ENCODE data around the gene ATOH8.

- no peak for TF ChIP-seq EZH2 (IDR thresholded peaks at IDR 0.05; ENCODE audit: borderline replicate concordance, insufficient read depth, low read depth, low read length, poor library complexity, severe bottlenecking)
- TF ChIP-seq, protein P1, sequence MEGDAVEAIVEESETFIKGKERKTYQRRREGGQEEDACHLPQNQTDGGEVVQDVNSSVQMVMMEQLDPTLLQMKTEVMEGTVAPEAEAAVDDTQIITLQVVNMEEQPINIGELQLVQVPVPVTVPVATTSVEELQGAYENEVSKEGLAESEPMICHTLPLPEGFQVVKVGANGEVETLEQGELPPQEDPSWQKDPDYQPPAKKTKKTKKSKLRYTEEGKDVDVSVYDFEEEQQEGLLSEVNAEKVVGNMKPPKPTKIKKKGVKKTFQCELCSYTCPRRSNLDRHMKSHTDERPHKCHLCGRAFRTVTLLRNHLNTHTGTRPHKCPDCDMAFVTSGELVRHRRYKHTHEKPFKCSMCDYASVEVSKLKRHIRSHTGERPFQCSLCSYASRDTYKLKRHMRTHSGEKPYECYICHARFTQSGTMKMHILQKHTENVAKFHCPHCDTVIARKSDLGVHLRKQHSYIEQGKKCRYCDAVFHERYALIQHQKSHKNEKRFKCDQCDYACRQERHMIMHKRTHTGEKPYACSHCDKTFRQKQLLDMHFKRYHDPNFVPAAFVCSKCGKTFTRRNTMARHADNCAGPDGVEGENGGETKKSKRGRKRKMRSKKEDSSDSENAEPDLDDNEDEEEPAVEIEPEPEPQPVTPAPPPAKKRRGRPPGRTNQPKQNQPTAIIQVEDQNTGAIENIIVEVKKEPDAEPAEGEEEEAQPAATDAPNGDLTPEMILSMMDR (IDR thresholded peaks at IDR 0.05), result no peak
Observed at GRCh38 chr2:85727798-85728197, 26.0 kb upstream of the ATOH8 start.
